ENCODE results near the gene CRIP1.

Gene CRIP1

GRCh38 chr14:105440554-105440900 lies 46.2 kb upstream of the CRIP1 start:
- Histone ChIP-seq H3K18ac (ENCODE audit: low read length) (no peak overlapping the region), H2AK5ac (ENCODE audit: low read length) (no peak overlapping the region), H3K79me2 (ENCODE audit: control insufficient read depth, insufficient read depth, low read length) (peaks cover 29% of the 10 kb centered on the region), H3K56ac (ENCODE audit: low read length) (no peak overlapping the region), H3K36me3 (ENCODE audit: control insufficient read depth, insufficient read depth, low read length) (no peaks in the 10 kb centered on the region), H2BK5ac (ENCODE audit: low read length) (no peak overlapping the region), H3K9ac (ENCODE audit: low read length) (no peak overlapping the region), H4K8ac (ENCODE audit: low read depth, low read length) (no peak overlapping the region), H3K27ac (ENCODE audit: low read depth, low read length) (no peak overlapping the region), H3K4me3 (ENCODE audit: low read length) (no peak overlapping the region), H3K23ac (ENCODE audit: low read length) (no peak overlapping the region), H2BK120ac (ENCODE audit: low read depth, low read length) (no peak overlapping the region), H4K5ac (ENCODE audit: low read length) (no peak overlapping the region), H2BK15ac (replicated peaks; ENCODE audit: low read depth) (no peak overlapping the region), H3K27me3 (ENCODE audit: insufficient read depth, low read length, poor library complexity) (no peaks in the 10 kb centered on the region), H3K4me2 (ENCODE audit: low read length) (no peak overlapping the region), H3K79me1 (ENCODE audit: low read length) (peaks cover 31% of the 10 kb centered on the region), H3K4ac (ENCODE audit: low read depth, low read length) (no peak overlapping the region), H3K4me1 (ENCODE audit: control insufficient read depth, low read depth, low read length) (no peaks in the 10 kb centered on the region)
- no peak for DNase-seq
- no CpG with 5 or more reads among the region's 15 CpGs for WGBS (ENCODE audit: extremely low coverage, insufficient coverage, low lambda C conversion rate)

- peaks cover 32% of the 10 kb centered on the region for H3K79me1 ChIP-seq (ENCODE audit: low read length)
- no peak overlapping the region for H3K18ac ChIP-seq (ENCODE audit: low read length)
- H3K4me2 ChIP-seq (ENCODE audit: low read length): no peak overlapping the region
- no peak overlapping the region for H4K8ac ChIP-seq (ENCODE audit: low read depth, low read length)
- no peak for DNase-seq
- H3K4me3 ChIP-seq (ENCODE audit: low read length): no peak overlapping the region
- H3K36me3 ChIP-seq (ENCODE audit: control insufficient read depth, insufficient read depth, low read length): no peaks in the 10 kb centered on the region
- H4K5ac ChIP-seq (ENCODE audit: low read length): no peak overlapping the region
- no peak overlapping the region for H3K4ac ChIP-seq (ENCODE audit: low read depth, low read length)
- no peak overlapping the region for H2AK5ac ChIP-seq (ENCODE audit: low read length)
- no peak overlapping the region for H3K23ac ChIP-seq (ENCODE audit: low read length)
- no CpG with 5 or more reads among the region's 9 CpGs for WGBS (ENCODE audit: extremely low coverage, insufficient coverage, low lambda C conversion rate)
- H3K27ac ChIP-seq (ENCODE audit: low read depth, low read length): no peak overlapping the region
- no peak overlapping the region for H2BK120ac ChIP-seq (ENCODE audit: low read depth, low read length)
- H2BK15ac ChIP-seq (replicated peaks; ENCODE audit: low read depth): no peak overlapping the region
- H3K9ac ChIP-seq (ENCODE audit: low read length): no peak overlapping the region
- no peaks in the 10 kb centered on the region for H3K4me1 ChIP-seq (ENCODE audit: control insufficient read depth, low read depth, low read length)
- no peak overlapping the region for H3K56ac ChIP-seq (ENCODE audit: low read length)
- H2BK5ac ChIP-seq (ENCODE audit: low read length): no peak overlapping the region
- H3K79me2 ChIP-seq (ENCODE audit: control insufficient read depth, insufficient read depth, low read length): peaks cover 26% of the 10 kb centered on the region
- H3K27me3 ChIP-seq (ENCODE audit: insufficient read depth, low read length, poor library complexity): no peaks in the 10 kb centered on the region
Observed at GRCh38 chr14:105440992-105441391, 45.7 kb upstream of the CRIP1 start.

GRCh38 chr14:105442125-105442524 lies 44.6 kb upstream of the CRIP1 start:
- H3K4me2 ChIP-seq (ENCODE audit: low read length): no peak overlapping the region
- H2BK15ac ChIP-seq (replicated peaks; ENCODE audit: low read depth): no peak overlapping the region
- H4K5ac ChIP-seq (ENCODE audit: low read length): no peak overlapping the region
- H3K4ac ChIP-seq (ENCODE audit: low read depth, low read length): no peak overlapping the region
- WGBS (ENCODE audit: extremely low coverage, insufficient coverage, low lambda C conversion rate): no CpG with 5 or more reads among the region's 17 CpGs
- no peak overlapping the region for H2AK5ac ChIP-seq (ENCODE audit: low read length)
- H3K27me3 ChIP-seq (ENCODE audit: insufficient read depth, low read length, poor library complexity): no peaks in the 10 kb centered on the region
- peaks cover 30% of the 10 kb centered on the region for H3K79me1 ChIP-seq (ENCODE audit: low read length)
- no peak overlapping the region for H4K8ac ChIP-seq (ENCODE audit: low read depth, low read length)
- no peak overlapping the region for H3K56ac ChIP-seq (ENCODE audit: low read length)
- H2BK120ac ChIP-seq (ENCODE audit: low read depth, low read length): no peak overlapping the region
- H3K36me3 ChIP-seq (ENCODE audit: control insufficient read depth, insufficient read depth, low read length): no peaks in the 10 kb centered on the region
- no peak overlapping the region for H3K9ac ChIP-seq (ENCODE audit: low read length)
- no peak overlapping the region for H2BK5ac ChIP-seq (ENCODE audit: low read length)
- H3K4me3 ChIP-seq (ENCODE audit: low read length): no peak overlapping the region
- H3K4me1 ChIP-seq (ENCODE audit: control insufficient read depth, low read depth, low read length): no peaks in the 10 kb centered on the region
- no peak for DNase-seq
- H3K18ac ChIP-seq (ENCODE audit: low read length): no peak overlapping the region
- no peak overlapping the region for H3K27ac ChIP-seq (ENCODE audit: low read depth, low read length)
- H3K23ac ChIP-seq (ENCODE audit: low read length): no peak overlapping the region
- peaks cover 16% of the 10 kb centered on the region for H3K79me2 ChIP-seq (ENCODE audit: control insufficient read depth, insufficient read depth, low read length)

GRCh38 chr14:105442834-105443233 lies 43.9 kb upstream of the CRIP1 start:
- H3K4me1 ChIP-seq (ENCODE audit: control insufficient read depth, low read depth, low read length): no peaks in the 10 kb centered on the region
- no peak overlapping the region for H3K4me3 ChIP-seq (ENCODE audit: low read length)
- no peak overlapping the region for H2BK120ac ChIP-seq (ENCODE audit: low read depth, low read length)
- peaks cover 9% of the 10 kb centered on the region for H3K79me2 ChIP-seq (ENCODE audit: control insufficient read depth, insufficient read depth, low read length)
- H3K9ac ChIP-seq (ENCODE audit: low read length): no peak overlapping the region
- H3K23ac ChIP-seq (ENCODE audit: low read length): no peak overlapping the region
- no CpG with 5 or more reads among the region's 12 CpGs for WGBS (ENCODE audit: extremely low coverage, insufficient coverage, low lambda C conversion rate)
- H3K4ac ChIP-seq (ENCODE audit: low read depth, low read length): no peak overlapping the region
- no peak overlapping the region for H2BK5ac ChIP-seq (ENCODE audit: low read length)
- H3K4me2 ChIP-seq (ENCODE audit: low read length): no peak overlapping the region
- DNase-seq: no peak
- no peak overlapping the region for H3K27ac ChIP-seq (ENCODE audit: low read depth, low read length)
- no peaks in the 10 kb centered on the region for H3K27me3 ChIP-seq (ENCODE audit: insufficient read depth, low read length, poor library complexity)
- no peaks in the 10 kb centered on the region for H3K36me3 ChIP-seq (ENCODE audit: control insufficient read depth, insufficient read depth, low read length)
- H3K56ac ChIP-seq (ENCODE audit: low read length): no peak overlapping the region
- H4K5ac ChIP-seq (ENCODE audit: low read length): no peak overlapping the region
- no peak overlapping the region for H2BK15ac ChIP-seq (replicated peaks; ENCODE audit: low read depth)
- no peak overlapping the region for H4K8ac ChIP-seq (ENCODE audit: low read depth, low read length)
- H3K18ac ChIP-seq (ENCODE audit: low read length): no peak overlapping the region
- H3K79me1 ChIP-seq (ENCODE audit: low read length): peaks cover 24% of the 10 kb centered on the region
- H2AK5ac ChIP-seq (ENCODE audit: low read length): no peak overlapping the region

GRCh38 chr14:105444859-105445258 lies 41.8 kb upstream of the CRIP1 start:
- Histone ChIP-seq H2BK5ac (ENCODE audit: low read length) (no peak overlapping the region), H2BK15ac (replicated peaks; ENCODE audit: low read depth) (no peak overlapping the region), H3K79me2 (ENCODE audit: control insufficient read depth, insufficient read depth, low read length) (peaks cover 2% of the 10 kb centered on the region), H3K36me3 (ENCODE audit: control insufficient read depth, insufficient read depth, low read length) (no peaks in the 10 kb centered on the region), H2AK5ac (ENCODE audit: low read length) (no peak overlapping the region), H3K27ac (ENCODE audit: low read depth, low read length) (no peak overlapping the region), H3K23ac (ENCODE audit: low read length) (no peak overlapping the region), H2BK120ac (ENCODE audit: low read depth, low read length) (no peak overlapping the region), H3K79me1 (ENCODE audit: low read length) (peaks cover 17% of the 10 kb centered on the region), H3K4me2 (ENCODE audit: low read length) (no peak overlapping the region), H3K56ac (ENCODE audit: low read length) (no peak overlapping the region), H4K8ac (ENCODE audit: low read depth, low read length) (no peak overlapping the region), H4K5ac (ENCODE audit: low read length) (no peak overlapping the region), H3K9ac (ENCODE audit: low read length) (no peak overlapping the region), H3K18ac (ENCODE audit: low read length) (no peak overlapping the region), H3K4ac (ENCODE audit: low read depth, low read length) (no peak overlapping the region), H3K27me3 (ENCODE audit: insufficient read depth, low read length, poor library complexity) (no peaks in the 10 kb centered on the region), H3K4me3 (ENCODE audit: low read length) (no peak overlapping the region), H3K4me1 (ENCODE audit: control insufficient read depth, low read depth, low read length) (no peaks in the 10 kb centered on the region)
- no peak for DNase-seq
- no CpG with 5 or more reads among the region's 17 CpGs for WGBS (ENCODE audit: extremely low coverage, insufficient coverage, low lambda C conversion rate)

GRCh38 chr14:105445290-105445689 lies 41.4 kb upstream of the CRIP1 start:
- no peak overlapping the region for H2AK5ac ChIP-seq (ENCODE audit: low read length)
- H4K5ac ChIP-seq (ENCODE audit: low read length): no peak overlapping the region
- H3K4ac ChIP-seq (ENCODE audit: low read depth, low read length): no peak overlapping the region
- no peak for DNase-seq
- no peak overlapping the region for H3K23ac ChIP-seq (ENCODE audit: low read length)
- H3K79me1 ChIP-seq (ENCODE audit: low read length): peaks cover 13% of the 10 kb centered on the region
- H2BK15ac ChIP-seq (replicated peaks; ENCODE audit: low read depth): no peak overlapping the region
- no peaks in the 10 kb centered on the region for H3K36me3 ChIP-seq (ENCODE audit: control insufficient read depth, insufficient read depth, low read length)
- no CpG with 5 or more reads among the region's 24 CpGs for WGBS (ENCODE audit: extremely low coverage, insufficient coverage, low lambda C conversion rate)
- H3K18ac ChIP-seq (ENCODE audit: low read length): no peak overlapping the region
- no peak overlapping the region for H2BK5ac ChIP-seq (ENCODE audit: low read length)
- no peak overlapping the region for H3K4me3 ChIP-seq (ENCODE audit: low read length)
- no peak overlapping the region for H3K56ac ChIP-seq (ENCODE audit: low read length)
- no peak overlapping the region for H2BK120ac ChIP-seq (ENCODE audit: low read depth, low read length)
- H3K27ac ChIP-seq (ENCODE audit: low read depth, low read length): no peak overlapping the region
- peaks cover 2% of the 10 kb centered on the region for H3K79me2 ChIP-seq (ENCODE audit: control insufficient read depth, insufficient read depth, low read length)
- H3K27me3 ChIP-seq (ENCODE audit: insufficient read depth, low read length, poor library complexity): no peaks in the 10 kb centered on the region
- H3K4me2 ChIP-seq (ENCODE audit: low read length): no peak overlapping the region
- no peak overlapping the region for H3K9ac ChIP-seq (ENCODE audit: low read length)
- no peak overlapping the region for H4K8ac ChIP-seq (ENCODE audit: low read depth, low read length)
- no peaks in the 10 kb centered on the region for H3K4me1 ChIP-seq (ENCODE audit: control insufficient read depth, low read depth, low read length)
